Glutamatergic neuron (in vitro differentiated cells): ENCODE measurements around the gene SLC25A19. TPM values are rescaled to one million over a fixed set of nuclear protein-coding genes. Genes with fewer than 3 reads are reported as not detected.

Source experiments
- DNase-seq: peaks from one replicate; pipeline ENCODE4 v3.0.0; 2022
- H3K27ac Mint-ChIP-seq: one replicate; pipeline ENCODE4 v1.8.0; 2020; ENCODE audit warnings: mild to moderate bottlenecking, mixed read lengths, inconsistent platforms; ENCODE audit not compliant: unreplicated experiment
- H3K27me3 Mint-ChIP-seq: one replicate; pipeline ENCODE4 v1.8.0; 2020; ENCODE audit warnings: mild to moderate bottlenecking, moderate library complexity, mixed read lengths, inconsistent platforms; ENCODE audit not compliant: unreplicated experiment
- H3K36me3 Mint-ChIP-seq: one replicate; pipeline ENCODE4 v1.8.0; 2020; ENCODE audit warnings: mild to moderate bottlenecking, mixed read lengths, inconsistent platforms; ENCODE audit not compliant: unreplicated experiment
- H3K4me1 Mint-ChIP-seq: one replicate; pipeline ENCODE4 v1.8.0; 2020; ENCODE audit warnings: mild to moderate bottlenecking, low read depth, mixed read lengths, inconsistent platforms; ENCODE audit not compliant: unreplicated experiment
- H3K4me3 Mint-ChIP-seq: one replicate; pipeline ENCODE4 v1.8.0; 2020; ENCODE audit warnings: mild to moderate bottlenecking, mixed read lengths, inconsistent platforms; ENCODE audit not compliant: unreplicated experiment
- H3K9me3 Mint-ChIP-seq: one replicate; pipeline ENCODE4 v1.8.0; 2020; ENCODE audit warnings: mild to moderate bottlenecking, moderate library complexity, mixed read lengths, inconsistent platforms; ENCODE audit not compliant: unreplicated experiment
- CTCF ChIP-seq: fragments of 200-600 bp; sonication (generic); IDR thresholded peaks from one replicate; pipeline ENCODE4 v1.5.0; 2021; ENCODE audit not compliant: partially characterized antibody, unreplicated experiment
- total RNA-seq: library from RNA; stranded (reverse); fragmentation: NEBNext Ultra II Directional; extraction: Animal tissue kit (Norgen Biotek cat#: 25700); gene quantifications from one replicate; pipeline ENCODE4 v1.2.1, GENCODE V29; 2021; ENCODE audit not compliant: unreplicated experiment

SLC25A19 gene
- total RNA-seq, 1 donor from 2014 or later: 9.3 TPM

GRCh38 chr17:75231071-75231470 lies 58.2 kb downstream of the SLC25A19 start:
- TF ChIP-seq CTCF: no peak
- DNase-seq: no peak
- H3K27ac Mint-ChIP-seq: no peak overlapping the region
- H3K9me3 Mint-ChIP-seq: peaks cover 1% of the 10 kb centered on the region
- H3K4me1 Mint-ChIP-seq: no peaks in the 10 kb centered on the region
- H3K36me3 Mint-ChIP-seq: no peaks in the 10 kb centered on the region
- no peak overlapping the region for H3K4me3 Mint-ChIP-seq
- peaks cover 1% of the 10 kb centered on the region for H3K27me3 Mint-ChIP-seq

GRCh38 chr17:75228847-75229246 lies 60.4 kb downstream of the SLC25A19 start:
- H3K4me3 Mint-ChIP-seq: no peak overlapping the region

GRCh38 chr17:75228305-75228704 lies 60.9 kb downstream of the SLC25A19 start:
- Mint-ChIP-seq H3K9me3 (peaks cover 1% of the 10 kb centered on the region), H3K4me3 (no peak overlapping the region), H3K36me3 (no peaks in the 10 kb centered on the region), H3K27ac (no peak overlapping the region), H3K4me1 (peaks cover 1% of the 10 kb centered on the region), H3K27me3 (peaks cover 4% of the 10 kb centered on the region)
- no peak for TF ChIP-seq CTCF
- DNase-seq: no peak

More at GRCh38 chr17:75228847-75229246, 60.4 kb downstream of the SLC25A19 start:
- H3K27me3 Mint-ChIP-seq: peaks cover 4% of the 10 kb centered on the region
- H3K36me3 Mint-ChIP-seq: no peaks in the 10 kb centered on the region
- no peak for TF ChIP-seq CTCF
- no peak for DNase-seq
- peaks cover 1% of the 10 kb centered on the region for H3K4me1 Mint-ChIP-seq
- peaks cover 1% of the 10 kb centered on the region for H3K9me3 Mint-ChIP-seq
- H3K27ac Mint-ChIP-seq: no peak overlapping the region

- H3K9me3 Mint-ChIP-seq: no peaks in the 10 kb centered on the region
- no peak overlapping the region for H3K27ac Mint-ChIP-seq
- no peaks in the 10 kb centered on the region for H3K36me3 Mint-ChIP-seq
- H3K27me3 Mint-ChIP-seq: peaks cover 2% of the 10 kb centered on the region
- DNase-seq: no peak
- no peak overlapping the region for H3K4me3 Mint-ChIP-seq
- TF ChIP-seq CTCF: no peak
- H3K4me1 Mint-ChIP-seq: peaks cover 1% of the 10 kb centered on the region
These were observed 61.5 kb downstream of the SLC25A19 start for GRCh38 chr17:75227729-75228128.

- Mint-ChIP-seq H3K4me1 (peaks cover 1% of the 10 kb centered on the region), H3K36me3 (no peaks in the 10 kb centered on the region), H3K4me3 (no peak overlapping the region), H3K27ac (no peak overlapping the region), H3K27me3 (peaks cover 2% of the 10 kb centered on the region), H3K9me3 (no peaks in the 10 kb centered on the region)
- DNase-seq: no peak
- TF ChIP-seq CTCF: no peak
These were observed 64.2 kb downstream of the SLC25A19 start for GRCh38 chr17:75225016-75225415.

Other genes with a start within 250 kb of the SLC25A19 start
- 139 TPM for gene ATP5PD, start 242.5 kb downstream of the SLC25A19 start, total RNA-seq
- 23.4 TPM for gene KCTD2, start 242.2 kb downstream of the SLC25A19 start, total RNA-seq
- gene SLC16A5, start 201.5 kb downstream of the SLC25A19 start, total RNA-seq: 1.1 TPM
- gene ARMC7, start 179.5 kb downstream of the SLC25A19 start, total RNA-seq: 9.9 TPM
- gene NT5C, start 157.7 kb downstream of the SLC25A19 start, total RNA-seq: 40.4 TPM
- 642 TPM for gene JPT1, start 134.9 kb downstream of the SLC25A19 start, total RNA-seq
- gene SUMO2, start 106.5 kb downstream of the SLC25A19 start, total RNA-seq: 625 TPM
- 58.9 TPM for gene NUP85, start 83.8 kb downstream of the SLC25A19 start, total RNA-seq
- gene GGA3, start 27.8 kb downstream of the SLC25A19 start, total RNA-seq: 65.0 TPM
- 48.8 TPM for gene MRPS7, start 27.6 kb downstream of the SLC25A19 start, total RNA-seq
- 12.8 TPM for gene MIF4GD, start 18.2 kb downstream of the SLC25A19 start, total RNA-seq
- gene GRB2, start 116.2 kb upstream of the SLC25A19 start, total RNA-seq: 148 TPM
- gene TMEM94, start 167.2 kb upstream of the SLC25A19 start, total RNA-seq: 117 TPM
- 22.1 TPM for gene CASKIN2, start 226.1 kb upstream of the SLC25A19 start, total RNA-seq
- 26.6 TPM for gene TSEN54, start 227.1 kb upstream of the SLC25A19 start, total RNA-seq
- 4.8 TPM for gene LLGL2, start 236.3 kb upstream of the SLC25A19 start, total RNA-seq